Measurements from ENCODE around the gene ARMC9.
A peak's percentile ranks its signal among the peaks of the same experiment; 100 is the strongest.
"Not testable (repeated sequence)": the region's sequence is repeated elsewhere in the genome, so short reads cannot be mapped to it uniquely, and the experiment has no call there.

The ARMC9 gene

GRCh38 chr2:231403421-231404182, 205.2 kb downstream of the ARMC9 start:
- not testable (repeated sequence) for DNase-seq

GRCh38 chr2:231404183-231404578, 205.8 kb downstream of the ARMC9 start:
- DNase-seq: not testable (repeated sequence)

GRCh38 chr2:231405601-231406367, 207.4 kb downstream of the ARMC9 start:
- DNase-seq: peak; percentile 66

GRCh38 chr2:231407686-231408085, 209.3 kb downstream of the ARMC9 start:
- not testable (repeated sequence) for DNase-seq

- DNase-seq: not testable (repeated sequence)
Observed at GRCh38 chr2:231408304-231408703, 209.9 kb downstream of the ARMC9 start.

- no peak for DNase-seq
Observed at GRCh38 chr2:231409776-231410175, 211.3 kb downstream of the ARMC9 start.

GRCh38 chr2:231410293-231411004, 212.0 kb downstream of the ARMC9 start:
- no peak for DNase-seq

GRCh38 chr2:231411237-231411636, 212.8 kb downstream of the ARMC9 start:
- DNase-seq: no peak

- peak; percentile 56 for DNase-seq
Observed at GRCh38 chr2:231411831-231412617, 213.6 kb downstream of the ARMC9 start.

- DNase-seq: no peak
Observed at GRCh38 chr2:231412618-231412963, 214.2 kb downstream of the ARMC9 start.

- no peak for DNase-seq
Observed at GRCh38 chr2:231413456-231413855, 215.0 kb downstream of the ARMC9 start.

- no peak for DNase-seq
Observed at GRCh38 chr2:231413921-231414476, 215.6 kb downstream of the ARMC9 start.

- no peak for DNase-seq
Observed at GRCh38 chr2:231415029-231415428, 216.6 kb downstream of the ARMC9 start.

GRCh38 chr2:231418820-231419640, 220.6 kb downstream of the ARMC9 start:
- no peak for DNase-seq

GRCh38 chr2:231421051-231421580, 222.7 kb downstream of the ARMC9 start:
- no peak for DNase-seq

GRCh38 chr2:231422056-231422455, 223.6 kb downstream of the ARMC9 start:
- DNase-seq: no peak

- no peak for DNase-seq
Observed at GRCh38 chr2:231423176-231423575, 224.7 kb downstream of the ARMC9 start.

All from CD4-positive, alpha-beta T cell treated with Interleukin-4 for 4 hours (primary cell).